ENCODE data around the gene GPRIN1. TPM values are rescaled to one million over a fixed set of nuclear protein-coding genes. Genes with fewer than 3 reads are reported as not detected.
A peak's percentile ranks its signal among the peaks of the same experiment; 100 is the strongest.

The GPRIN1 gene
- total and polyA plus RNA-seq, 2 donors (not counting 1 experiment from before 2014, with no cell fraction given) = 0.72 to 2.1 TPM

DNA sequence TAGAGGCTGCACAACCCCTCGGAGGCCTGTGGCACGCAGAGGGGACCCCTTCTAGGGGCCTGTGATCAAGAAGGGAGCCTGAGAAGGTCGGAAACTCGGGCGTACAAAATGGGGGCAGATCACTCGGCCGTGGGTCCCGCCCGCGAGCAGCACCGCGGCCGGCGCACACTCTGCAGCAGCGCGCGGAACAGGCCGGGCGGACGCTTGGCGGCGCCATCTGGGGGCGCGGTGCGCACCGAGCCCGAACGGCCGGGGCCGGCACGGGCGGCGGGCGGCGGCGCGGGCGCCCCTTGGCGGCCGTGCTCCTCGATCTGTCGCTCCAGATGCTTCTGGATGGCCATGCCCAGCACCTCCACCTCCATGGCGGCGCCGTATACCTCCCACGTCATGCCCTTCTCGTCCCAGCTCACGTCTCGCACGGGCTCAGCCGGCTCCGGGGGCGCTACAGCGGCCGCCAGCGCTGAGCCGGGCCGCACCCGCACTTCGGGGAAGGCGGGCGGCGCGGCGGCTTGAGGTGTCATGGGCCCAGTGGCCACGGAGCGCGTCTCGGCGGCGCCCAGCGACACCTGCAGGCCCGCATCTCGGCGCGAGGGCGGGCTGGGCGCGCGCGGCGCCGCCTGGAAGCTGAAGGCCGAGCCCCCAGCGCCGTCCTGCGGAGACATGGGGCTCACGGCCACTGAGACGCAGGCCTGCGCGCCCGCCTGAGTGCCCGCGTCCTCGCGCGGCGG, 13.1 kb downstream of the GPRIN1 start:
- Mint-ChIP-seq H3K9me3 (ENCODE audit: insufficient read depth) (no peaks in the 10 kb centered on the region), H3K27ac (no peak overlapping the region), H3K4me3 (peak overlapping the region; percentile 75), H3K27me3 (no peaks in the 10 kb centered on the region), H3K4me1 (peaks cover 7% of the 10 kb centered on the region)
- Histone ChIP-seq H4K20me1 (ENCODE audit: control insufficient read depth, insufficient read depth, low read length, poor library complexity, severe bottlenecking) (no peaks in the 10 kb centered on the region), H3K79me2 (ENCODE audit: control insufficient read depth, insufficient read depth, low read length) (no peaks in the 10 kb centered on the region), H3K9me3 (ENCODE audit: control extremely low read depth in 1 of 3, control insufficient read depth in 2 of 3, insufficient read depth in 1 of 3, low read length in 2 of 3) (peaks cover 0 to 7% (median 0%) of the 10 kb centered on the region in 3 donors), H2AFZ (ENCODE audit: insufficient read depth, low read depth, low read length, poor library complexity, severe bottlenecking) (peak overlapping the region; percentile 72), H3K4me3 (ENCODE audit: control extremely low read depth in 1 of 5, extremely low read depth in 1 of 5, insufficient read depth in 1 of 5, low read depth in 2 of 5, low read length in 4 of 5) (peak overlapping the region in 3 of 5 experiments; percentile 20 to 42 (median 39)), H3K27me3 (replicated peaks in 1 of 4; ENCODE audit: control extremely low read depth in 1 of 4, control insufficient read depth in 3 of 4, insufficient read depth in 4 of 4, low read length in 3 of 4) (peaks cover 0 to 14% (median 3%) of the 10 kb centered on the region in 4 experiments), H3K4me2 (replicated peaks; ENCODE audit: low read depth, low read length, poor library complexity, severe bottlenecking) (peak overlapping the region; percentile 85), H3K27ac (ENCODE audit: low read length in 2 of 2) (no peak overlapping the region), H3K36me3 (replicated peaks in 1 of 2; ENCODE audit: control extremely low read depth in 1 of 2, control insufficient read depth in 1 of 2, extremely low read depth in 1 of 2, insufficient read depth in 2 of 2, low read length in 1 of 2) (peaks cover 0 to 2% of the 10 kb centered on the region in 2 experiments), H3K9ac (ENCODE audit: low read length) (peak overlapping the region; percentile 45), H3K4me1 (ENCODE audit: control insufficient read depth in 2 of 2, insufficient read depth in 2 of 2, low read length in 2 of 2) (peaks cover 0 to 10% of the 10 kb centered on the region in 2 donors)
- ChIA-PET POLR2A (interaction anchor here (1.1 kb wide), 1 partner anchor 50 kb away, joined by 5 read pairs; the partner anchor contains the start of gene TSPAN17), CTCF (interaction anchor here (0.9 to 2.7 kb wide), 6 partner anchors 18 to 180 kb away, joined by 3 to 10 read pairs (median 4); partner anchors contain the start of genes CLTB and TSPAN17)
- peak; percentile 85 for ATAC-seq (ENCODE audit: low read depth)
- DNase-seq = peak; percentile 77
- intact Hi-C loops (cut with micrococcal nuclease) = loop anchor here (1.0 kb wide), 1 partner anchor 181 kb away; the partner anchor contains the start of gene CLTB
- TF ChIP-seq, protein P1, sequence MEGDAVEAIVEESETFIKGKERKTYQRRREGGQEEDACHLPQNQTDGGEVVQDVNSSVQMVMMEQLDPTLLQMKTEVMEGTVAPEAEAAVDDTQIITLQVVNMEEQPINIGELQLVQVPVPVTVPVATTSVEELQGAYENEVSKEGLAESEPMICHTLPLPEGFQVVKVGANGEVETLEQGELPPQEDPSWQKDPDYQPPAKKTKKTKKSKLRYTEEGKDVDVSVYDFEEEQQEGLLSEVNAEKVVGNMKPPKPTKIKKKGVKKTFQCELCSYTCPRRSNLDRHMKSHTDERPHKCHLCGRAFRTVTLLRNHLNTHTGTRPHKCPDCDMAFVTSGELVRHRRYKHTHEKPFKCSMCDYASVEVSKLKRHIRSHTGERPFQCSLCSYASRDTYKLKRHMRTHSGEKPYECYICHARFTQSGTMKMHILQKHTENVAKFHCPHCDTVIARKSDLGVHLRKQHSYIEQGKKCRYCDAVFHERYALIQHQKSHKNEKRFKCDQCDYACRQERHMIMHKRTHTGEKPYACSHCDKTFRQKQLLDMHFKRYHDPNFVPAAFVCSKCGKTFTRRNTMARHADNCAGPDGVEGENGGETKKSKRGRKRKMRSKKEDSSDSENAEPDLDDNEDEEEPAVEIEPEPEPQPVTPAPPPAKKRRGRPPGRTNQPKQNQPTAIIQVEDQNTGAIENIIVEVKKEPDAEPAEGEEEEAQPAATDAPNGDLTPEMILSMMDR (IDR thresholded peaks at IDR 0.05) = peak; percentile 18
- no peak for TF ChIP-seq EZH2 (IDR thresholded peaks at IDR 0.05; ENCODE audit: borderline replicate concordance, insufficient read depth, low read depth, low read length, poor library complexity, severe bottlenecking)
- WGBS (ENCODE audit: insufficient coverage) = 7% methylated on average over 98 of the region's 98 CpGs

Measured in B cell (primary cell).